Renal pelvis (tissue), 12 donors: ENCODE results near the gene MAD2L1. TPM values are rescaled to one million over a fixed set of nuclear protein-coding genes. Genes with fewer than 3 reads are reported as not detected.
A peak's percentile ranks its signal among the peaks of the same experiment; 100 is the strongest.
"Not testable (repeated sequence)": the region's sequence is repeated elsewhere in the genome, so short reads cannot be mapped to it uniquely, and the experiment has no call there.

Source experiments
- DNase-seq: peaks from one replicate; pipeline ENCODE4 v3.0.0-alpha.2; 2013
- long read RNA-seq, 16 experiments: transcript quantifications; one replicate each; lab custom pipeline, GENCODE V29; 2026
- polyA plus RNA-seq, 3 donors: library from polyadenylated mRNA; unstranded; fragments of 120-200 nt; gene quantifications; one replicate each; pipeline ENCODE4 v1.2.1, GENCODE V29; 2013; ENCODE audit not compliant: insufficient read length in 3 of 3

MAD2L1 gene
- 10 to 100 TPM; 44.0 to 51.9 (median 49.7) TPM for polyA plus RNA-seq
- long read RNA-seq, donor 1, full-length matches to known transcripts = 40 of 40 reads
- long read RNA-seq, donor 1, partial matches to known transcripts = 0 of 40 reads
- long read RNA-seq, donor 1, other reads (novel, unspliced or antisense) = 0 of 40 reads
- long read RNA-seq, donor 2, full-length matches to known transcripts = 60 of 60 reads
- long read RNA-seq, donor 2, partial matches to known transcripts = 0 of 60 reads
- long read RNA-seq, donor 2, other reads (novel, unspliced or antisense) = 0 of 60 reads
- long read RNA-seq, donor 3, full-length matches to known transcripts = 37 of 37 reads
- long read RNA-seq, donor 3, partial matches to known transcripts = 0 of 37 reads
- long read RNA-seq, donor 3, other reads (novel, unspliced or antisense) = 0 of 37 reads
- long read RNA-seq, donor 4, full-length matches to known transcripts = 34 of 34 reads
- long read RNA-seq, donor 4, partial matches to known transcripts = 0 of 34 reads
- long read RNA-seq, donor 4, other reads (novel, unspliced or antisense) = 0 of 34 reads
- long read RNA-seq, donor 5, full-length matches to known transcripts = 20 of 20 reads
- long read RNA-seq, donor 5, partial matches to known transcripts = 0 of 20 reads
- long read RNA-seq, donor 5, other reads (novel, unspliced or antisense) = 0 of 20 reads
- long read RNA-seq, donor 6, full-length matches to known transcripts = 23 of 23 reads
- long read RNA-seq, donor 6, partial matches to known transcripts = 0 of 23 reads
- long read RNA-seq, donor 6, other reads (novel, unspliced or antisense) = 0 of 23 reads
- long read RNA-seq, donor 7, full-length matches to known transcripts = 37 of 37 reads
- long read RNA-seq, donor 7, partial matches to known transcripts = 0 of 37 reads
- long read RNA-seq, donor 7, other reads (novel, unspliced or antisense) = 0 of 37 reads
- long read RNA-seq, donor 8, full-length matches to known transcripts = 14 of 14 reads
- long read RNA-seq, donor 8, partial matches to known transcripts = 0 of 14 reads
- long read RNA-seq, donor 8, other reads (novel, unspliced or antisense) = 0 of 14 reads
- long read RNA-seq, donor 9, full-length matches to known transcripts = 45 of 45 reads
- long read RNA-seq, donor 9, partial matches to known transcripts = 0 of 45 reads
- long read RNA-seq, donor 9, other reads (novel, unspliced or antisense) = 0 of 45 reads
- long read RNA-seq, donor 10, full-length matches to known transcripts = 36 of 36 reads
- long read RNA-seq, donor 10, partial matches to known transcripts = 0 of 36 reads
- long read RNA-seq, donor 10, other reads (novel, unspliced or antisense) = 0 of 36 reads
- long read RNA-seq, donor 11, full-length matches to known transcripts = 23 of 23 reads
- long read RNA-seq, donor 11, partial matches to known transcripts = 0 of 23 reads
- long read RNA-seq, donor 11, other reads (novel, unspliced or antisense) = 0 of 23 reads
- long read RNA-seq, donor 12, full-length matches to known transcripts = 33 of 43 reads
- long read RNA-seq, donor 12, partial matches to known transcripts = 10 of 43 reads
- long read RNA-seq, donor 12, other reads (novel, unspliced or antisense) = 0 of 43 reads
- long read RNA-seq, donor 13, full-length matches to known transcripts = 16 of 16 reads
- long read RNA-seq, donor 13, partial matches to known transcripts = 0 of 16 reads
- long read RNA-seq, donor 13, other reads (novel, unspliced or antisense) = 0 of 16 reads
- long read RNA-seq, donor 14, full-length matches to known transcripts = 40 of 40 reads
- long read RNA-seq, donor 14, partial matches to known transcripts = 0 of 40 reads
- long read RNA-seq, donor 14, other reads (novel, unspliced or antisense) = 0 of 40 reads
- long read RNA-seq, donor 15, full-length matches to known transcripts = 46 of 51 reads
- long read RNA-seq, donor 15, partial matches to known transcripts = 5 of 51 reads
- long read RNA-seq, donor 15, other reads (novel, unspliced or antisense) = 0 of 51 reads
- long read RNA-seq, donor 16, full-length matches to known transcripts = 43 of 43 reads
- long read RNA-seq, donor 16, partial matches to known transcripts = 0 of 43 reads
- long read RNA-seq, donor 16, other reads (novel, unspliced or antisense) = 0 of 43 reads

- DNase-seq = peak; percentile 98
Measured at GRCh38 chr4:120066517-120067340, at the start of gene MAD2L1. MAD2L1 (minus strand) TSS chr4:120066848; CDS start chr4:120066734, 114 bp downstream.

GRCh38 chr4:120111745-120112144, 45.1 kb upstream of the MAD2L1 start:
- DNase-seq = no peak

- no peak for DNase-seq
Measured at GRCh38 chr4:120109406-120109805, 42.8 kb upstream of the MAD2L1 start.

GRCh38 chr4:120105472-120105871, 38.8 kb upstream of the MAD2L1 start:
- DNase-seq = no peak

- DNase-seq = no peak
Measured at GRCh38 chr4:120096508-120097297, 30.1 kb upstream of the MAD2L1 start.

GRCh38 chr4:120088507-120088906, 21.9 kb upstream of the MAD2L1 start:
- no peak for DNase-seq

- not testable (repeated sequence) for DNase-seq
Measured at GRCh38 chr4:120088066-120088465, 21.4 kb upstream of the MAD2L1 start.

GRCh38 chr4:120085705-120086104, 19.1 kb upstream of the MAD2L1 start:
- DNase-seq = no peak

- no peak for DNase-seq
Measured at GRCh38 chr4:120084327-120084726, 17.7 kb upstream of the MAD2L1 start.

- no peak for DNase-seq
Measured at GRCh38 chr4:120083152-120083551, 16.5 kb upstream of the MAD2L1 start.

GRCh38 chr4:120082251-120082650, 15.6 kb upstream of the MAD2L1 start:
- DNase-seq = no peak

GRCh38 chr4:120081726-120082125, 15.1 kb upstream of the MAD2L1 start:
- DNase-seq = no peak

GRCh38 chr4:120080533-120080932, 13.9 kb upstream of the MAD2L1 start:
- DNase-seq = no peak

- no peak for DNase-seq
Measured at GRCh38 chr4:120079839-120080520, 13.3 kb upstream of the MAD2L1 start.

- DNase-seq = no peak
Measured at GRCh38 chr4:120078216-120078615, 11.6 kb upstream of the MAD2L1 start.

- DNase-seq = peak; percentile 55
Measured at GRCh38 chr4:120071192-120071795, 4.6 kb upstream of the MAD2L1 start.

- no peak for DNase-seq
Measured at GRCh38 chr4:120070196-120070595, 3.5 kb upstream of the MAD2L1 start.
